Naive thymus-derived CD4-positive, alpha-beta T cell (primary cell): ENCODE data around the gene TMEFF1. TPM values are rescaled to one million over a fixed set of nuclear protein-coding genes. Genes with fewer than 3 reads are reported as not detected.
A peak's percentile ranks its signal among the peaks of the same experiment; 100 is the strongest.

Experiments used
- ATAC-seq: fragments of 150-1000 bp; cut with Tn5 transposase; 2 replicates; pipeline ENCODE4 v1.10.0; 2021; ENCODE audit warnings: mild to moderate bottlenecking, moderate library complexity
- CTCF ChIA-PET: fragments of 350-600 bp; sonication (Branson Sonifier 250); formaldehyde crosslinking; loops from one replicate; lab custom pipeline; 2021; ENCODE audit warnings: antibody characterized with exemption; lab: Charles Lee
- POLR2A ChIA-PET: fragments of 350-600 bp; sonication (Branson Sonifier 250); formaldehyde crosslinking; loops from one replicate; lab custom pipeline; 2021; ENCODE audit warnings: antibody characterized with exemption, inconsistent platforms; lab: Charles Lee
- DNase-seq, 9 donors: peaks; one replicate each; pipeline versions ENCODE4 v3.0.0 to v3.0.0-alpha.2; 2020 to 2022; ENCODE audit warnings: mixed read lengths in 1 of 9
- H3K27ac ChIP-seq: one replicate; pipeline ENCODE4 v1.7.0; 2013; ENCODE audit warnings: mild to moderate bottlenecking, low read depth, low read length, moderate library complexity
- H3K27me3 ChIP-seq, 2 donors: one replicate each; pipeline ENCODE4 v1.7.0; 2013; ENCODE audit warnings: low read length in 2 of 2, mild to moderate bottlenecking in 2 of 2, moderate library complexity in 2 of 2; ENCODE audit not compliant: control insufficient read depth in 2 of 2, insufficient read depth in 2 of 2
- H3K36me3 ChIP-seq, 3 experiments: 1 replicate in 2 of 3; 2 replicates in 1 of 3; pipeline ENCODE4 v1.7.0; 2013; ENCODE audit warnings: low read length in 3 of 3, mild to moderate bottlenecking in 3 of 3, moderate library complexity in 1 of 3; ENCODE audit not compliant: insufficient read depth in 3 of 3, control insufficient read depth in 2 of 3
- H3K4me1 ChIP-seq, 2 donors: one replicate each; pipeline ENCODE4 v1.7.0; 2013; ENCODE audit warnings: low read length in 2 of 2, mild to moderate bottlenecking in 2 of 2, moderate library complexity in 1 of 2; ENCODE audit not compliant: control insufficient read depth in 2 of 2, insufficient read depth in 2 of 2
- H3K4me3 ChIP-seq: 2 replicates; pipeline ENCODE4 v1.7.0; 2013; ENCODE audit warnings: mild to moderate bottlenecking, low read length
- H3K9me3 ChIP-seq, 3 experiments: 1 replicate in 2 of 3; 2 replicates in 1 of 3; pipeline ENCODE4 v1.7.0; 2013; ENCODE audit warnings: low read length in 3 of 3; ENCODE audit not compliant: control insufficient read depth in 2 of 3
- H3K27ac Mint-ChIP-seq, 9 donors: one replicate each; pipeline ENCODE4 v1.8.0; 2020 to 2022; ENCODE audit warnings: mixed read lengths in 9 of 9, mild to moderate bottlenecking in 8 of 9, moderate library complexity in 5 of 9, inconsistent platforms in 2 of 9
- H3K27me3 Mint-ChIP-seq, 5 donors: one replicate each; pipeline ENCODE4 v1.8.0; 2021 to 2022; ENCODE audit warnings: mixed read lengths in 5 of 5, mild to moderate bottlenecking in 1 of 5
- H3K36me3 Mint-ChIP-seq, 5 donors: one replicate each; pipeline ENCODE4 v1.8.0; 2020 to 2022; ENCODE audit warnings: mixed read lengths in 5 of 5, mild to moderate bottlenecking in 3 of 5, inconsistent platforms in 1 of 5
- H3K4me1 Mint-ChIP-seq, 7 donors: one replicate each; pipeline ENCODE4 v1.8.0; 2020 to 2022; ENCODE audit warnings: mixed read lengths in 7 of 7, mild to moderate bottlenecking in 3 of 7, inconsistent platforms in 1 of 7
- H3K4me3 Mint-ChIP-seq, 10 donors: one replicate each; pipeline ENCODE4 v1.8.0; 2020 to 2022; ENCODE audit warnings: mild to moderate bottlenecking in 10 of 10, mixed read lengths in 10 of 10, moderate library complexity in 6 of 10, inconsistent platforms in 2 of 10
- H3K9me3 Mint-ChIP-seq, 11 donors: one replicate each; pipeline ENCODE4 v1.8.0; 2020 to 2022; ENCODE audit warnings: mixed read lengths in 11 of 11, mild to moderate bottlenecking in 4 of 11, inconsistent platforms in 1 of 11, moderate library complexity in 1 of 11
- intact Hi-C, 2 donors: fragments of 100-400 bp; cut with micrococcal nuclease; formaldehyde crosslinking; loops; one replicate each; pipeline ENCODE4 v1.15.1; 2023
- polyA plus RNA-seq, 2 donors: library from polyadenylated mRNA; unstranded; fragments of 300-500 nt; fragmentation: Illumina TruSeq; gene quantifications; one replicate each; pipeline ENCODE4 v1.2.3, GENCODE V29; 2021
- total RNA-seq, 6 experiments: library from RNA in 5 of 6; stranded (reverse) in 5 of 6; gene quantifications; 1 replicate in 5 of 6; 2 replicates in 1 of 6; pipeline ENCODE4 v1.2.3 and lab custom pipeline; 2021 to 2026

The TMEFF1 gene
- total and polyA plus RNA-seq, 7 experiments from 2014 or later: 0.27 to 0.56 TPM; not detected in 5

- no peaks in the 10 kb centered on the region for H3K9me3 Mint-ChIP-seq
- H3K27me3 ChIP-seq: no peaks in the 10 kb centered on the region
- peaks cover 0 to 4% (median 0%) of the 10 kb centered on the region in 5 donors for H3K27me3 Mint-ChIP-seq
- H3K36me3 Mint-ChIP-seq: no peaks in the 10 kb centered on the region
- ChIA-PET POLR2A (no interaction called here), CTCF (interaction anchor here (1.4 kb wide), 1 partner anchor 11 kb away, joined by 3 read pairs; no protein-coding TSS in a partner anchor)
- no peaks in the 10 kb centered on the region for H3K36me3 ChIP-seq
- no peaks in the 10 kb centered on the region for H3K9me3 ChIP-seq
- ATAC-seq (peak; percentile 8), DNase-seq (no peak)
- H3K4me1 Mint-ChIP-seq: peaks cover 0 to 8% (median 5%) of the 10 kb centered on the region in 7 donors
- no peak overlapping the region for H3K27ac Mint-ChIP-seq
- no peak overlapping the region for H3K4me3 ChIP-seq
- no peaks in the 10 kb centered on the region for H3K4me1 ChIP-seq
- intact Hi-C loops: loop anchor here (10.0 kb wide), 2 partner anchors 266 to 456 kb away; no protein-coding TSS in a partner anchor
- no peak overlapping the region for H3K4me3 Mint-ChIP-seq
- H3K27ac ChIP-seq: no peak overlapping the region
These were observed 118.2 kb downstream of the TMEFF1 start for GRCh38 chr9:100591139-100591538.

- Histone ChIP-seq H3K27me3 (no peaks in the 10 kb centered on the region), H3K9me3 (no peaks in the 10 kb centered on the region), H3K4me1 (no peaks in the 10 kb centered on the region), H3K36me3 (no peaks in the 10 kb centered on the region), H3K4me3 (no peak overlapping the region), H3K27ac (no peak overlapping the region)
- no peak overlapping the region for H3K4me3 Mint-ChIP-seq
- H3K9me3 Mint-ChIP-seq: no peaks in the 10 kb centered on the region
- no peak overlapping the region for H3K27ac Mint-ChIP-seq
- ChIA-PET CTCF (interaction anchor here (0.6 to 1.4 kb wide), 2 partner anchors 10 to 1743 kb away, joined by 3 read pairs; no protein-coding TSS in a partner anchor), POLR2A (no interaction called here)
- no peak for DNase-seq
- H3K36me3 Mint-ChIP-seq: no peaks in the 10 kb centered on the region
- H3K27me3 Mint-ChIP-seq: peaks cover 0 to 7% (median 0%) of the 10 kb centered on the region in 5 donors
- H3K4me1 Mint-ChIP-seq: peaks cover 0 to 8% (median 6%) of the 10 kb centered on the region in 7 donors
- no peak for ATAC-seq
- intact Hi-C loops: loop anchor here (10.0 kb wide), 2 partner anchors 267 to 457 kb away; no protein-coding TSS in a partner anchor
These were observed 118.9 kb downstream of the TMEFF1 start for GRCh38 chr9:100591639-100592412.

- Mint-ChIP-seq H3K4me1 (peaks cover 12 to 30% (median 22%) of the 10 kb centered on the region in 7 donors), H3K27ac (peak overlapping the region in 2 of 9 donors; percentile 0 to 34), H3K27me3 (peaks cover 0 to 18% (median 0%) of the 10 kb centered on the region in 5 donors), H3K4me3 (no peak overlapping the region), H3K9me3 (no peaks in the 10 kb centered on the region), H3K36me3 (no peaks in the 10 kb centered on the region)
- POLR2A ChIA-PET: interaction anchor here (0.5 kb wide), 1 partner anchor 690 kb away, joined by 3 read pairs; no protein-coding TSS in a partner anchor
- no peaks in the 10 kb centered on the region for H3K27me3 ChIP-seq
- peaks cover 7 to 8% of the 10 kb centered on the region in 2 donors for H3K4me1 ChIP-seq
- CTCF ChIA-PET: interaction anchor here (0.8 kb wide), 1 partner anchor 57 kb away, joined by 4 read pairs; no protein-coding TSS in a partner anchor
- intact Hi-C loops: loop anchor here (1.0 to 10.0 kb wide), 20 partner anchors 90 to 1618 kb away; partner anchors contain the start of genes TEX10 (in 2 of the 2), ERP44 (in 1 of the 2), INVS (in 1 of the 2) and MRPL50 (in 1 of the 2)
- ATAC-seq (peak; percentile 50), DNase-seq (peak in 5 of 9 donors; percentile 27 to 51 (median 39))
- H3K27ac ChIP-seq: no peak overlapping the region
- H3K4me3 ChIP-seq: no peak overlapping the region
- no peaks in the 10 kb centered on the region for H3K9me3 ChIP-seq
- H3K36me3 ChIP-seq: no peaks in the 10 kb centered on the region
These were observed 122.6 kb downstream of the TMEFF1 start for GRCh38 chr9:100595391-100596199.

GRCh38 chr9:100597236-100597635, 124.3 kb downstream of the TMEFF1 start:
- Mint-ChIP-seq H3K27ac (peak overlapping the region in 8 of 9 donors; percentile 49 to 90 (median 74)), H3K9me3 (peaks cover 0 to 6% (median 0%) of the 10 kb centered on the region in 11 donors), H3K4me3 (peak overlapping the region in 7 of 10 donors; percentile 56 to 88 (median 79)), H3K36me3 (peaks cover 0 to 4% (median 0%) of the 10 kb centered on the region in 5 donors), H3K27me3 (peaks cover 0 to 18% (median 0%) of the 10 kb centered on the region in 5 donors), H3K4me1 (peaks cover 12 to 30% (median 22%) of the 10 kb centered on the region in 7 donors)
- no peaks in the 10 kb centered on the region for H3K9me3 ChIP-seq
- H3K27me3 ChIP-seq: no peaks in the 10 kb centered on the region
- POLR2A ChIA-PET: no interaction called here
- H3K36me3 ChIP-seq: no peaks in the 10 kb centered on the region
- ATAC-seq: no peak
- CTCF ChIA-PET: no interaction called here
- DNase-seq: no peak
- peaks cover 7 to 8% of the 10 kb centered on the region in 2 donors for H3K4me1 ChIP-seq
- intact Hi-C loops: loop anchor here (5.0 to 10.0 kb wide), 15 partner anchors 160 to 1620 kb away; partner anchors contain the start of genes TEX10 (in 2 of the 2), ERP44 (in 1 of the 2), INVS (in 1 of the 2) and MRPL50 (in 1 of the 2)
- H3K27ac ChIP-seq: no peak overlapping the region
- no peak overlapping the region for H3K4me3 ChIP-seq

- Histone ChIP-seq H3K27ac (peak overlapping the region; percentile 36), H3K27me3 (no peaks in the 10 kb centered on the region)
These were observed 125.7 kb downstream of the TMEFF1 start for GRCh38 chr9:100598641-100599145.

More at GRCh38 chr9:100598641-100599145, 125.7 kb downstream of the TMEFF1 start:
- Histone ChIP-seq H3K9me3 (no peaks in the 10 kb centered on the region), H3K4me1 (peaks cover 7 to 8% of the 10 kb centered on the region in 2 donors), H3K4me3 (peak overlapping the region; percentile 65), H3K36me3 (no peaks in the 10 kb centered on the region)
- Mint-ChIP-seq H3K9me3 (peaks cover 0 to 6% (median 0%) of the 10 kb centered on the region in 11 donors), H3K4me1 (peaks cover 12 to 30% (median 22%) of the 10 kb centered on the region in 7 donors), H3K4me3 (peak overlapping the region; percentile 68 to 90 (median 82)), H3K27ac (peak overlapping the region in 8 of 9 donors; percentile 66 to 90 (median 78)), H3K36me3 (peaks cover 0 to 4% (median 0%) of the 10 kb centered on the region in 5 donors), H3K27me3 (peaks cover 0 to 27% (median 0%) of the 10 kb centered on the region in 5 donors)
- intact Hi-C loops: loop anchor here (1.0 to 10.0 kb wide), 18 partner anchors 161 to 1621 kb away; partner anchors contain the start of genes NR4A3 (in 2 of the 2), TEX10 (in 2 of the 2), ERP44 (in 1 of the 2) and INVS (in 1 of the 2)
- DNase-seq: peak; percentile 72 to 84 (median 80)
- peak; percentile 86 for ATAC-seq
- ChIA-PET CTCF (interaction anchor here (1.2 to 1.7 kb wide), 2 partner anchors 9 to 14 kb away, joined by 3 read pairs; no protein-coding TSS in a partner anchor), POLR2A (no interaction called here)
